ENCODE measurements around the gene LANCL2.

- TF ChIP-seq POLR2A (IDR thresholded peaks at IDR 0.05; ENCODE audit: borderline replicate concordance, extremely low read depth, insufficient read depth, insufficient read length) (no peak), SRF (IDR thresholded peaks at IDR 0.05; ENCODE audit: low read depth) (no peak), EZH2 (IDR thresholded peaks at IDR 0.05) (no peak), CTCF (IDR thresholded peaks at IDR 0.05 in 2 of 3, conservative IDR thresholded peaks at IDR 0.05 in 1 of 3; ENCODE audit: borderline replicate concordance in 1 of 3, insufficient read depth in 1 of 3, low read depth in 2 of 3, low read length in 2 of 3) (no peak), EGR1 (IDR thresholded peaks at IDR 0.05; ENCODE audit: low read depth) (no peak), ATF3 (IDR thresholded peaks at IDR 0.05) (no peak), RAD21 (IDR thresholded peaks at IDR 0.05; ENCODE audit: low read depth) (no peak), SIN3A (IDR thresholded peaks at IDR 0.05; ENCODE audit: low read depth) (no peak)
Measured at GRCh38 chr7:55478700-55479099, 113.6 kb downstream of the LANCL2 start.

All from HCT116 (cell line).